Smooth muscle cell (in vitro differentiated cells): ENCODE results near the gene MON2. TPM values are rescaled to one million over a fixed set of nuclear protein-coding genes. Genes with fewer than 3 reads are reported as not detected.

Experiments used
- microRNA counts: library from miRNA; unstranded; fragments of <30 nt; microRNA quantifications from one replicate; lab custom pipeline; 2016
- microRNA-seq: library from miRNA; unstranded; fragments of <30 nt; microRNA quantifications from one replicate; pipeline ENCODE4, GENCODE V29; 2016; ENCODE audit warnings: borderline number of aligned reads
- polyA plus RNA-seq: library from polyadenylated mRNA; unstranded; fragments of >200 nt; fragmentation: Nextera tagmentation; extraction: Ambion mirVana; gene quantifications from 2 replicates; pipeline ENCODE4 v1.2.1, GENCODE V29; 2016
- small RNA-seq: library from RNA; depleted of rRNA; stranded (forward); fragments of <200 nt; gene quantifications from one replicate; pipeline ENCODE3, GENCODE V24; 2014
- total RNA-seq: library from RNA; depleted of rRNA; stranded (reverse); fragments of >200 nt; gene quantifications from 2 replicates; pipeline ENCODE4 v1.2.3, GENCODE V29; 2014

Gene MON2
- total and polyA plus RNA-seq, 2 experiments from 2014 or later: 18.1 to 72.5 TPM

MicroRNAs encoded within 50 kb of the gene (microRNA counts, 767-probe panel; counts per million panel counts)
- microRNA hsa-let-7i-5p (lab: Ali Mortazavi, UCI): 183 counts per million

Small RNA genes lying within 50 kb of the gene (microRNA-seq; reads per million reads assigned to microRNA genes)
- gene MIRLET7I: 995 reads per million, percentile 80 among the genes with 10 or more reads in this experiment

Small RNA genes lying within 50 kb of the gene (small RNA-seq; reads per million reads assigned to genes)
- gene MIRLET7I (7.0 reads per million, percentile 71 among the genes with 10 or more reads in this experiment), gene RNU6-399P (not detected)

Other genes starting within 250 kb of the MON2 start
- 43.6 and 53.5 TPM in 2 replicates for gene USP15, start 206.4 kb upstream of the MON2 start, total RNA-seq
- 28.7 and 33.6 TPM in 2 replicates for gene USP15, start 206.4 kb upstream of the MON2 start, polyA plus RNA-seq